HepG2 (cell line): ENCODE measurements around the gene TEX261. TPM values are rescaled to one million over a fixed set of nuclear protein-coding genes. Genes with fewer than 3 reads are reported as not detected.
A peak's percentile ranks its signal among the peaks of the same experiment; 100 is the strongest.

Experiments used
- JUN ChIP-seq: sonication (generic); formaldehyde crosslinking; IDR thresholded peaks from 2 replicates; pipeline ENCODE4 v1.4.0; 2020; ENCODE audit warnings: mild to moderate bottlenecking, missing genetic modification reagents
- NFKB2 ChIP-seq: sonication (generic); formaldehyde crosslinking; IDR thresholded peaks from 2 replicates; pipeline ENCODE4 v1.4.0; 2020; ENCODE audit warnings: missing genetic modification reagents, borderline replicate concordance
- RARA ChIP-seq: IDR thresholded peaks from 2 replicates; pipeline ENCODE4 v1.6.1; 2016; ENCODE audit warnings: missing genetic modification reagents, missing compliant biosample characterization
- SETDB1 ChIP-seq: sonication (generic); formaldehyde crosslinking; IDR thresholded peaks from 2 replicates; pipeline ENCODE4 v1.5.1; 2020; ENCODE audit warnings: missing genetic modification reagents, mild to moderate bottlenecking, borderline replicate concordance
- SNAPC4 ChIP-seq: sonication (generic); formaldehyde crosslinking; IDR thresholded peaks from 2 replicates; pipeline ENCODE4 v1.4.0; 2020; ENCODE audit warnings: mild to moderate bottlenecking, missing genetic modification reagents
- ZFY ChIP-seq: sonication (generic); formaldehyde crosslinking; IDR thresholded peaks from 2 replicates; pipeline ENCODE4 v1.4.0; 2020; ENCODE audit warnings: missing genetic modification reagents
- ZNF124 ChIP-seq: sonication (generic); formaldehyde crosslinking; IDR thresholded peaks from 2 replicates; pipeline ENCODE4 v1.4.0; 2020; ENCODE audit warnings: missing genetic modification reagents
- ZNF234 ChIP-seq: sonication (generic); formaldehyde crosslinking; conservative IDR thresholded peaks from 2 replicates; pipeline ENCODE4 v1.5.1; 2020; ENCODE audit warnings: mild to moderate bottlenecking, missing genetic modification reagents
- ZNF256 ChIP-seq: sonication (generic); formaldehyde crosslinking; conservative IDR thresholded peaks from 2 replicates; pipeline ENCODE4 v1.4.0; 2020; ENCODE audit warnings: missing genetic modification reagents
- ZNF343 ChIP-seq: sonication (generic); formaldehyde crosslinking; IDR thresholded peaks from 2 replicates; pipeline ENCODE4 v1.4.0; 2020; ENCODE audit warnings: mild to moderate bottlenecking, missing genetic modification reagents
- ZNF558 ChIP-seq: sonication (generic); formaldehyde crosslinking; IDR thresholded peaks from 2 replicates; pipeline ENCODE4 v1.9.0; 2022; ENCODE audit warnings: mild to moderate bottlenecking, missing genetic modification reagents, borderline replicate concordance
- ZNF574 ChIP-seq: sonication (generic); formaldehyde crosslinking; IDR thresholded peaks from 2 replicates; pipeline ENCODE4 v1.4.0; 2020; ENCODE audit warnings: missing genetic modification reagents
- ZNF883 ChIP-seq: sonication (generic); formaldehyde crosslinking; IDR thresholded peaks from 2 replicates; pipeline ENCODE4 v1.5.1; 2020; ENCODE audit warnings: mild to moderate bottlenecking, missing genetic modification reagents; ENCODE audit errors: not compliant biosample characterization
- polyA plus RNA-seq, 8 experiments: library from polyadenylated mRNA; depleted of rRNA in 3 of 8; stranded (reverse) in 7 of 8; unstranded in 1 of 8; fragments of >200 nt; fragmentation: Illumina TruSeq in 4 of 8; extraction: Trizol in 4 of 8; gene quantifications; 2 replicates each; pipeline versions ENCODE4 v1.2.1 to v1.2.3, GENCODE V29; 2011 to 2016; ENCODE audit warnings: low read depth in 4 of 8, missing spikeins in 1 of 8, mixed read lengths in 1 of 8; ENCODE audit not compliant: insufficient read depth in 1 of 8
- total RNA-seq, 5 experiments: library from RNA; depleted of rRNA; stranded (reverse); fragments of >200 nt; fragmentation: Illumina TruSeq; extraction: Trizol; gene quantifications; 2 replicates each; pipeline ENCODE4 v1.2.3, GENCODE V29; 2016; ENCODE audit warnings: low read depth in 1 of 5
- TF ChIP-seq, protein P1 (sequence below): IDR thresholded peaks from 2 replicates; pipeline ENCODE4 v1.6.1; 2016; ENCODE audit warnings: mild to moderate bottlenecking, missing biosample characterization, missing genetic modification reagents
- TF ChIP-seq, protein P2 (sequence below): sonication (generic); formaldehyde crosslinking; IDR thresholded peaks from 2 replicates; pipeline ENCODE4 v1.5.0; 2020; ENCODE audit warnings: missing genetic modification reagents
- TF ChIP-seq, protein P3 (sequence below): sonication (generic); formaldehyde crosslinking; IDR thresholded peaks from 2 replicates; pipeline ENCODE4 v1.5.0; 2020; ENCODE audit warnings: missing genetic modification reagents
- TF ChIP-seq, protein P4 (sequence below): sonication (generic); formaldehyde crosslinking; IDR thresholded peaks from 2 replicates; pipeline ENCODE4 v1.5.0; 2020; ENCODE audit warnings: mild to moderate bottlenecking, missing genetic modification reagents, borderline replicate concordance

The TEX261 gene
- total and polyA plus RNA-seq, 2 of the 13 experiments (the other 11 are each of a cell fraction or from before 2014, with no cell fraction given): 43.8 to 78.7 TPM

GRCh38 chr2:70937866-70938585 lies 56.6 kb downstream of the TEX261 start (continued):
- TF ChIP-seq, protein P1, sequence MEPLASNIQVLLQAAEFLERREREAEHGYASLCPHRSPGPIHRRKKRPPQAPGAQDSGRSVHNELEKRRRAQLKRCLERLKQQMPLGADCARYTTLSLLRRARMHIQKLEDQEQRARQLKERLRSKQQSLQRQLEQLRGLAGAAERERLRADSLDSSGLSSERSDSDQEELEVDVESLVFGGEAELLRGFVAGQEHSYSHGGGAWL (CRISPR knock-in tag): 0 out of 2 replicates have a peak, but pooled peaks have one; percentile 8
- TF ChIP-seq RARA (CRISPR knock-in tag) (no peak), ZNF234 (CRISPR knock-in tag) (no peak), ZNF256 (CRISPR knock-in tag) (no peak), JUN (CRISPR knock-in tag) (no peak), ZNF574 (CRISPR knock-in tag) (peak; percentile 82), ZNF124 (CRISPR knock-in tag) (0 out of 2 replicates have a peak, but pooled peaks have one; percentile 27), ZFY (CRISPR knock-in tag) (no peak), ZNF883 (no peak), ZNF343 (CRISPR knock-in tag) (no peak), NFKB2 (no peak; the same call in 1 of the 2 replicates), SETDB1 (CRISPR knock-in tag) (no peak), SNAPC4 (CRISPR knock-in tag) (no peak), ZNF558 (CRISPR knock-in tag) (no peak)
- TF ChIP-seq, protein P2, sequence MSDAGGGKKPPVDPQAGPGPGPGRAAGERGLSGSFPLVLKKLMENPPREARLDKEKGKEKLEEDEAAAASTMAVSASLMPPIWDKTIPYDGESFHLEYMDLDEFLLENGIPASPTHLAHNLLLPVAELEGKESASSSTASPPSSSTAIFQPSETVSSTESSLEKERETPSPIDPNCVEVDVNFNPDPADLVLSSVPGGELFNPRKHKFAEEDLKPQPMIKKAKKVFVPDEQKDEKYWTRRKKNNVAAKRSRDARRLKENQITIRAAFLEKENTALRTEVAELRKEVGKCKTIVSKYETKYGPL (CRISPR knock-in tag): no peak
- TF ChIP-seq, protein P3, sequence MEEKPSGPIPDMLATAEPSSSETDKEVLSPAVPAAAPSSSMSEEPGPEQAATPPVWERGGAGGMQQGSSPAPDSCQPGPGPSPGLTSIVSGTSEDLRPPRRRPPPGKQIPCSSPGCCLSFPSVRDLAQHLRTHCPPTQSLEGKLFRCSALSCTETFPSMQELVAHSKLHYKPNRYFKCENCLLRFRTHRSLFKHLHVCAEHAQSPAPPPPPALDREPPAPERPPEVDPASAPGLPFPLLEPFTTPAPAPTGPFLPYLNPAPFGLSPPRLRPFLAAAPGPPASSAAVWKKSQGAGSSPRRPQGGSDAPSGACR (CRISPR knock-in tag): no peak
- TF ChIP-seq, protein P4, sequence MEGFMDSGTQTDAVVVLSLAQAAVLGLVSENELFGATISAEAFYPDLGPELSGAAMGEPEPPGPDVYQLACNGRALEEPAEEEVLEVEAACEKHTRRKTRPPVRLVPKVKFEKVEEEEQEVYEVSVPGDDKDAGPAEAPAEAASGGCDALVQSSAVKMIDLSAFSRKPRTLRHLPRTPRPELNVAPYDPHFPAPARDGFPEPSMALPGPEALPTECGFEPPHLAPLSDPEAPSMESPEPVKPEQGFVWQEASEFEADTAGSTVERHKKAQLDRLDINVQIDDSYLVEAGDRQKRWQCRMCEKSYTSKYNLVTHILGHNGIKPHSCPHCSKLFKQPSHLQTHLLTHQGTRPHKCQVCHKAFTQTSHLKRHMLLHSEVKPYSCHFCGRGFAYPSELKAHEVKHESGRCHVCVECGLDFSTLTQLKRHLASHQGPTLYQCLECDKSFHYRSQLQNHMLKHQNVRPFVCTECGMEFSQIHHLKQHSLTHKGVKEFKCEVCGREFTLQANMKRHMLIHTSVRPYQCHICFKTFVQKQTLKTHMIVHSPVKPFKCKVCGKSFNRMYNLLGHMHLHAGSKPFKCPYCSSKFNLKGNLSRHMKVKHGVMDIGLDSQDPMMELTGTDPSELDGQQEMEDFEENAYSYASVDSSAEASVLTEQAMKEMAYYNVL (CRISPR knock-in tag): no peak
